Stimulated activated CD4-positive, alpha-beta T cell treated with anti-CD3 and anti-CD28 coated beads, TNF-alpha, amount 100 ng/mL, for 48 hours (primary cell): ENCODE results near the gene ITIH5.

Experiments
- DNase-seq, 3 donors: peaks; one replicate each; pipeline ENCODE4 v3.0.0-alpha.2; 2020; ENCODE audit warnings: low read depth in 3 of 3

The ITIH5 gene

DNA sequence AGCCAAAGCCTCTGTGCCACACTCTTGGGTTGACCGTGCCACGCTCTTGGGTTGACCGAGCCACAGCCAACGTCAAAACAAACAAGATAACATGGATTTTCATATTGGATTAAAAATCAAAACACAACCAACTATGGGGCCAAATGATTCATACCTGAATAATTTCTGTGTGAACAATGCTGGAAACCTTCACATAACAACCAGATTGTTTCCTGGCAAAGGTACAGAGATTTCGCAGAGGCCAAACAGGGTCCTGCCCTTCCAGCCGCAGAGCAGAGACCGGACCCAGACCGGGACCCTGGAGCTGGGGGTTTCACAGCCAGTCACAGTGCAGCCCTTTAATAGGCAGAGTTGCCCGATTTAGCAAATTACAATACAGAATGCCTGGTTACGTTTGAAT is 40.5 kb downstream of the ITIH5 start:
- no peak for DNase-seq

DNA sequence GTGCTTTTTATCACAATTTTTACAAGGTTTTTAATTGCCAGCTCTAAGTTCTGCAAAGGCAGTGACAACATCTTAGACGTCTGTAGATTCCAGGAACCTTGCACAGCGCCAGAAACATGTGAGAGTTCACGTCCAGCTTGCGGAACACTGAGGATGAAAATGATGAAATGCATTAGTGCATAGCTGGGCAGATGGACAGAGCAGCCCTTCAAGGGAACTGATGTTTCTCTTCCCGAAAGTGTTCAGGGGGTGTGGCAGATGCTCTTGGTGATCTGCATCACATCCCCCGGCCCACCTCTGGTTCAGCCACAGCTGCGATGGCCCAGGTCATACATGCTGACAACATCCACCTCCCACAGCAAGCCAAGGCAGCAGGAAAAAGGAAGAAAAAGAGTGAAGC is 40.9 kb downstream of the ITIH5 start:
- no peak for DNase-seq

- DNase-seq: no peak
Observed at GRCh38 chr10:7625009-7625408, 41.8 kb downstream of the ITIH5 start.

DNA sequence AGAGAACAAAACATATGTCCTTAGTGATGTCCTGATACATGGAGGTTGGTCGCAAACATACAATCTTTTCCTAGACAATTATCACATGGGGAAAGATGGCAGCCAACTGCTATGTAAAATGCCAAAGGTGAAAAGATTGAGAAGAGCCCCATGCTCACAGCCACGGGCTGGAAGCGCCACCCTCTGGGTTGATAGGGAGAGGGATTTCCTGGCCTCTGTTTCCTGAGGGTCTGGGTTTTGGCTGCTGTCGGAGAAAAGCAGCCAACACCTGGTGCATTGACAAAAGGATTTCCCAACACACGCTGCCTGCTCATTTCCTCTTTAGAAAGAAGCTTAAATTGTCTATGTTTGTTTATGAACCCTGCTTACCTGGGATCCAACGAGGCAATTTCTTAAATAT is 43.8 kb downstream of the ITIH5 start:
- no peak for DNase-seq

DNA sequence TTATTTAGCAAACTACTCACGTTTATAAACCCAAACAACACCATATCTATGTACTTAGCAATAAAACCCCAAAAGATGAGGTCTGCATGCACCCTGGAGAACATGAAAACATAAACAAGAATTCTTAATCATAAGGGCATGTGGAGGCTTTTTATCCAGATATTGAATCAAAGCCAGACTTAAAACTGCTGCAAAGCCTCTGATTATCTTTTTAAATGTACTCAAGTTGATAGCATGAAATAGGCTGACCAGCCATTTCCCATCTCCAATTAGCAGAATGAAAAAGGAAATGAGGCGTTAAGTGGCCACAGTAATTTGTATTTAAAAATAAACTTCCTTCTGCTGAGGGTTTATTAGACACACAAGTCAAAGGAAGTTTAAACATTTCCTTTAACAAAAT is 48.3 kb downstream of the ITIH5 start:
- DNase-seq: no peak

DNA sequence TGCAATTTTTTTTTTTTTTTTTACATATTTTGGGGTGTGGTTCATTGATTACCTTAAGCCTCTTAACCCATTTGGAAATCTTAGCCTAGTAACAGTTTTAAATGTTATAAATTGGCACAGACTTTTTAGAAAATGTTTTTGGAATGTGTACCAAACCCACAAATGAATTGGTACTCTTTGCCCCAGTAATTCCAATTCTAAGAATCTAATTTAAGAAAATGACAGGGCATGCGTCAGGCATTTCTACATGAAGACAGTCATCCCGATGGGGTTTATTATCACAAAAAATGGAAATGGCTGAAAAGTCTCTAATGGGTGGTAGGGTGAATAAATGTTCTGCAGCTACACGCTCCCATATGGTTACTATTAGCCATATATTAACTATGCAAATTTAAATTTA is 54.9 kb downstream of the ITIH5 start:
- DNase-seq: no peak

DNA sequence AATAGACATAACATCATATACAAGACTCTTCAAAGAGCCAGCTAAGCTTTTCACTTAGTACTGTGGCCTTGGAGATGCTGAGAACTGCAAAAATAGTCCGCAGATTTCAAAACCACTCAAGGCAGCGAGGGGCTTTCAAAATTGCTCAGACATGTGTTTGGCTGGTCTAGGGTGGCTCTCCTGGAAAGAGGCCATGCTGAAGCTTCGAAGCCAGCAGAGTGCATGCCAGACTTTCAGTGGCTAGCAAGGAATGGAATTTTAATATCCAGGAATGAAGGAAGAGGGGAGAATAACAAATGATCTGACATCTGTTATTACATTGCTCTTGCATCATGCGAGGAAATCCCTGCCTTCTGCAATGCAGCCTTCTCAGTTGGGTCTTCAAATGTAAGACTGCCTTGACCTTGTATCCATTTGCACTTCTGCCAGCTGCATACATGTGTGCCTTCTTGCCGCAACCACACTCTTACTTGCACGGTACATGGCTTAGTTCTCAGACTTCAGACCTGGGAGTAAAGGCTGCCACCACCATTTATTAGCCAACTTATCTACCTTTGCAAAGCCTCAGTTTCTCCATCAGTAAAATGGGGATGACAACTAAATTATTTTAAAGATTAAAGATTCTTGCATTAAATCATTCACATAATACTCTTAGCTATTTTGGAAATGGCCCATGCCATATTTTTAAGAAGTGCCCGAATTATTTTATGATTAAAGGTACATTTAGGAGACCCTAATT is 55.9 kb downstream of the ITIH5 start:
- no peak for DNase-seq

DNA sequence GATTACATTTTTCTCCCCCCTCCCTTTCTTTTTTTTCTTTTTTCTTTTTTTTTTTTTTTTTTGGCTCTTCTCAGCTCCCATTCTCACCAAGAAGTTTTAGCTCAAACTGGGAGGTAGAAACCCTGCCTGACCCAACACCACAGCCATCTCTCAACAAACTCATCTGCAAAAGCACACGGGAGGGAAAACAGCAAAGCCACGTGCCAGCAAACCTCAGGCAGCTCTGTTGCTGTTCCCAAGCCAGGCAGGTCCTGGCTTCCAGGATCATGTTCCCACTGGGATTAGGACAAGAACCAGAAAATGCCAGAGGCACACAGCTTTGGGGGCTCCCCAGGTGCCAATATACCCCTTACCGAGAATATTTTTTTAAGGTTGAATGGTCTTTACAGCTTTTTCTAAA is 56.7 kb downstream of the ITIH5 start:
- no peak for DNase-seq

DNA sequence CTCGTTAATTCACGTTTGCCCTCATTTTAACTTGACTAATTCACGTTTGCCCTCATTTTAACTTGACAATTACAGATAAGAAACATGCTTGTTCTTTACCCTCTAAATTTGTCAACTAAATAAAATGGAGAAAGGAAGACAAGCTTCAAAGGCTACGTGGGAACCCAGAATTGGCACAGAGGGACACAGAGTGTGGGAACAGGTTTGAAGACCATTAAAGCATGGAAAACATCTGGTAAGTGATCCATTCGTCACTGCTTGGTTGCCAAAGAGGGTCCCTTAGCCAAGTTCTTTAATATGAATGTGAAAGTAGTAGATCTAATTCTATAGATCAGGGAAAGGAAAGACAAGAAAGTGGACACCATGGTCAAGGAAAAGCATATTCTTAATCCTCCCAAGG is 57.2 kb downstream of the ITIH5 start:
- DNase-seq: no peak

- DNase-seq: no peak
Observed at GRCh38 chr10:7608001-7608400, 58.8 kb downstream of the ITIH5 start.

DNA sequence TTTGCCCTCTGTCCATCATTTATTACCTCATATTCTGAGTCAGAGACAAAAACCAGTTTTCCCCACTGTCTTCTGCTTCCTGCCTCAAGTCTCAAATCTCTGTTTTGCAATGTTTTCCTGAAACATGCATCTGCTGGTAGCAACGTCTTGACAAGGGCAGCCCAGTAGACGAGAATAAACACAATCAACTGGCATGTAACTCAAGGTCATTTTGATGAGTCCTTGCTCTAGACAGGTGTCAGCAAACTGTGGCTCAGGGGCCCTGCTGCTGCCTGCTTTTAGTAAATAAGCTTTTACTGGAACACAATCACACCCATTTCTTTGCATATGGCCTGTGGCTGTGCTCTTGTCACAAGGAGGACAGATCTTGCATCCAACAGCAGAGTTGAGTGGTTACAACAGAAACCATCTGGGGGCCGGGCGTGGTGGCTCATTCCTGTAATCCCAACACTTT is 59.8 kb downstream of the ITIH5 start:
- DNase-seq: no peak

GRCh38 chr10:7605565-7606295 is 61.0 kb downstream of the ITIH5 start:
- no peak for DNase-seq

GRCh38 chr10:7601023-7601656 is 65.6 kb downstream of the ITIH5 start:
- DNase-seq: no peak

GRCh38 chr10:7598771-7599170 is 68.0 kb downstream of the ITIH5 start:
- no peak for DNase-seq

DNA sequence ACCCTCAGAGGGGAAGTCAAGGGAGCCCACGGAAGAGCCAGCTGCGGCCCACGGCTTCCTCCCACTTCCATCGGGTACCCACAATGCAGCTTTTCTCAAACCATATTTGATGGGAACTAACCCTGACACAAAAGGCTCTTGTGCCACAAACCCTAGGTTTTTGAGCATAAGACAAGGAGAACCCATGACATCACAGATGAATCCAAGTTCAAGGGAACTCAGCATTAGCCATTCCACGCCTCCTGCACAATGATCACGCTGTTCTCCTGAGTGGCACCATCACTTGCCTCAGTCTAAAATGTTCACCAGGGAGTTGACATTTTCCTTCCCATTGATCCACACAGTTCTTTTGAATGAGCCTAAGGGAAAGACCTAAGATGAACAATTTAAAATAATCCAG is 70.4 kb downstream of the ITIH5 start:
- DNase-seq: no peak

- DNase-seq: no peak
Observed at GRCh38 chr10:7593905-7594304, 72.9 kb downstream of the ITIH5 start.

DNA sequence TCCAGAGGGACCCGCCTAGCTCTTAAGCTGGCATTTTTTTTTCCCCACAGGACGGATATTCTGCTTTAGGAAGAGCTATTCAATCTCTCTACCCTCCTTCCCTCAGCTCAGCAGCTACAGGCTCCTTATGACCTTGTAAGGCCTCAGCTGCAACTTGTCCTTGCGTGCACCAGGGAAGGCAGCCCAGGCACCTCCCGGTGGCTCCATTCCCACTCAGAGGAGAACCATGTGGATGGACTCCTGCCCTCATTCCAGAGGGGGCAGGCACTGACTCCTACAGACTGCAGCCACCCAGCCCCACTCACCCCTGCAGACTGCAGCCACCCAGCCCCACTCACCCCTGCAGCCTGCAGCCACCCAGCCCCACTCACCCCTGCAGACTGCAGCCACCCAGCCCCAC is 73.7 kb downstream of the ITIH5 start:
- no peak for DNase-seq

DNA sequence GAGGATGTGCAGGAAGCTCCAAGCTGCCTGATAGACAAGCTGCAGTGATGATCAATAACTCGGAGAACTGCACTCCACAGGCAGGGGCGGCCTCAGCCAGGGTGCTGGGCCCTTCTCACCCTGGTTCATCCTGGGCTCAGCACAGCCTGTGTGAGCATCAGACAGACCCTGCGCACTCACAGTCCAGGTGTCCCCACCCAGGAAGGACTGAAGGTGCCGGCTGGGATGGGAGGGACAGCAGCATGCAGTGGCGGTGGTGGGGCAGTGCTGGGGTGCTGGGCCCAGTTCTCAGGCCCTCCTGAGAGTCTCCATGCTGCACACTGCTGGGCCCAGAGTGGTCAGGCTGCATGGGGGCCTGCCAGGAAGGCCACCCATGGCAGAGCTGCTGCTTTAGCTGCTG is 74.1 kb downstream of the ITIH5 start:
- no peak for DNase-seq

- DNase-seq: no peak
Observed at GRCh38 chr10:7590271-7590670, 76.5 kb downstream of the ITIH5 start.

GRCh38 chr10:7589748-7590147 is 77.0 kb downstream of the ITIH5 start:
- no peak for DNase-seq

- DNase-seq: no peak
Observed at GRCh38 chr10:7587865-7588188, 78.9 kb downstream of the ITIH5 start.

- DNase-seq: no peak
Observed at GRCh38 chr10:7587168-7587864, 79.5 kb downstream of the ITIH5 start.

DNA sequence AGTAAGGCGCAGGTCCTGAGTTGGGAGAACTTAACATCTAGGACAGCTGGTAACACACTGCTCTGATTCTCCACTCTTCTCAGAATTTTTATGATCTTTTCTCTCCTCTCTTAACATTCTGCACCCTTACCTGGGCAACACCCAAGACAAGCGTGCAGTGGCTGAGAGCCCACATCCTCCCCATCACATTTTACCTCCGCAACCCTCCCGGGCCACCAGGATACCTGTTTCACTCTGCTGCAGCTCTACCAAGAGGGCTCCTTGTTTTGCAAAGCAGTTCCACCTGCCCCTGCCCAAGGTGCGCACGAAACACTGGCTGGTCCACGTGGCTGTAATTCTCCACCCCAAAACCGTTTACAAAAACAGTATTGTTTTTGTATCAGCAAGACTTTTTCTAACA is 81.5 kb downstream of the ITIH5 start:
- no peak for DNase-seq
